ENCODE data around the gene TNFRSF25.

TNFRSF25 gene

DNA sequence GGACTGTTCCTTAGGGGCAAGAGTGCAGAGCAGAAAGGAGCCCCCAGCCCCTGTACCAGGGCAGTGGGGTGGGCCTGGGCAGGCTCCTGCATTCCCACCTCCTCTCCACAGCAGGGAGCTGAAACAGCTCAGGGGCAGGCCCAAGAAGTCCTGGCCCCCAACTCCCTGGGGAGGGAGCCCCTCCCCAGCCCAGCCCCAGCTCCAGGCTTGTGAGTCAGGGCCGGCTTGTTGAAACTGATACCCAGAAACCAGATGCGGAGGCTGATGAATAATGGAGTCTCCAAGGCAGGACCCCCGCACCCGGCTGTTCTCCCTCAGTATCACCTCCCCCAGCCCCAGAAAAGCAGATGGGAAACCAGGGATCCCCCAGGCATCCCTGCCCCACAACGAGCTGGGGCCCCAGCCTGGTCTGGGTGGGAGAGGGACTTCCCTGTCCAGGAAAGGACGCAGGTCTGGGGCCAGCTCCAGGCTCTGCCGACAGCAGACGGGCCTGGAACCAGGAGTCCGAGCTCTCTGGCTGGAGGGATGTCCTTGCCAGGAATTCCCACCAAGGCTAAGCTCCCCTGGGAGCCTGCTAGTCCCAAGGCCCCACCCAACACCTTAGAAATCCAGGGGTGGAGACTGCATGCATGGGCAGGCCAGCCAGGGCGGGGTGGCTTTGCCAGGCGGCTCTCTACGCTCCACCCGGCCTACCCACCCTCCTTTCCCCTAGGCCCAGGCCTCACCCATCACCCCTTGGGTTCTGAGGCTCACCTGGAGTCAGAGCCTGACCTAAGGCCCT is 22.8 kb upstream of the TNFRSF25 start:
- Mint-ChIP-seq H3K9me3 (no peaks in the 10 kb centered on the region), H3K4me1 (peaks cover 32% of the 10 kb centered on the region), H3K36me3 (no peaks in the 10 kb centered on the region), H3K4me3 (no peak overlapping the region), H3K27me3 (peaks cover 42% of the 10 kb centered on the region), H3K27ac (no peak overlapping the region)
- no peak for DNase-seq
- CTCF ChIA-PET: interaction anchor here (0.7 to 4.4 kb wide), 16 partner anchors 9 to 242 kb away, joined by 3 to 43 read pairs (median 5); partner anchors contain the start of genes NOL9, TAS1R1 and TNFRSF25

DNA sequence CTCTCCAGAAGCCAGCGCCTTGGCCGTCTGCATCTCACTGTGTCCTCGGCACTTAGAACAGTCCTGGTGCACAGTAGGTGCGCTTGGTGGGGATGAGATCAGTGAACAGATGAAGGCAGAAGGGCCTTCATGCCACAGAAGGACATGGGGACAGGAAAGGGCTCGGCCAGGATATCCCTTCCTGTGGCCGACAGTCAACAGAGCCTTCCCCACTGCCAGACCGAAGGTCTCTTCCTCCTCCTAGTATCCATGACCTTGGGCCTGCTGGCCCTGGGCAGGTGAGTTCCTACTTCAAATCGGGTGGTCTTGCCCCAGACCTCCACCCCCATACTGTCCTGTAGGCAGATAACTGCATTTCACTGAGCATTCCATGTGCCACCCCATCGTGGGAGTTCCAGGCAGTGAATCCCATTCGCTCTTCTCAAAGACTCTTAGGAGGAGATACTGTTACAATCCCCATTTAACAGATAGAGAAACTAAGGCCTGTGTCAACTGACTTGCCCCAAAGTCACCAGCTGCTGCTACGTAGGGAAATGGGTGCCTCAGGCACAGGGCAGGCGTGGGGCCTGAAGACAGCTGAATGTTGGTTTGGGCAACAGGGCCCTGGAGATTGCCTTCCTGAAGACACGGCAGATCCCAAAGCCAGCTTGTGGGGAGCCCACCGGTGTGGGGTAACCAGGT is 22.0 kb upstream of the TNFRSF25 start:
- Mint-ChIP-seq H3K9me3 (no peaks in the 10 kb centered on the region), H3K4me3 (no peak overlapping the region), H3K27me3 (peaks cover 50% of the 10 kb centered on the region), H3K4me1 (peaks cover 27% of the 10 kb centered on the region), H3K36me3 (no peaks in the 10 kb centered on the region), H3K27ac (no peak overlapping the region)
- CTCF ChIA-PET: interaction anchor here (0.9 to 4.4 kb wide), 8 partner anchors 17 to 241 kb away, joined by 3 to 43 read pairs (median 6); partner anchors contain the start of genes NOL9, TAS1R1 and TNFRSF25
- no peak for DNase-seq

DNA sequence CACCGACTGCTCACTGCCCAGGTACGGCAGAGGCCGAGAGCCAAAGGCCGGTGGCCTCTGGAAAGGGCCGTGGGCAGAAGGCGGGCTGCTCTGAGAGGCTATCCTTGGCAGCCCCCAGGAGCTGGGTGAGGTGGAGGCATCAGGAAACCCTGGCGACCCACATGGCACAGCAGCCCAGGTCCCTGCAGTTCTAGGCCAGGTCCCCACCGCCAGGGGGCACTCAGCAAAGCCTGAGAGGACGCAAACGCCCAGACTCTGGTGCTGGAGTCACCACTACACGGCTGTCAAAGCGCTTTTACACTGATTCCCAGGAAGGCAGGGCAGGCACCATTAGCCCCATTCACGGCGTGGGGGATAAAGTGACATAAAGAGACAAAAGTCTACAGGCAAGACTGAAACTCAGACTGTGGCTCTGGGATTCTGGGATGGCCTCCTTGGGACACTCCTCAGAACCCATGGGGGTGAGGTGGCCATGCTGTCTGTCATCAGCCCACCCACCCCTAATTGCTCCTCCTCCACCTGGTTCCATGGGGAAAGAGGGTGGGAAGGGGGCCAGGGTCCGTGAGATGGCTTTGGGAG is 20.5 kb upstream of the TNFRSF25 start:
- peak overlapping the region; percentile 11 for H3K27ac Mint-ChIP-seq
- no peak overlapping the region for H3K4me3 Mint-ChIP-seq
- CTCF ChIA-PET: interaction anchor here (0.8 to 4.4 kb wide), 5 partner anchors 21 to 164 kb away, joined by 3 to 43 read pairs (median 3); partner anchors contain the start of genes NOL9, TAS1R1 and TNFRSF25
- H3K36me3 Mint-ChIP-seq: no peaks in the 10 kb centered on the region
- H3K27me3 Mint-ChIP-seq: peaks cover 64% of the 10 kb centered on the region
- H3K9me3 Mint-ChIP-seq: no peaks in the 10 kb centered on the region
- DNase-seq: peak; percentile 93
- H3K4me1 Mint-ChIP-seq: peaks cover 14% of the 10 kb centered on the region

DNA sequence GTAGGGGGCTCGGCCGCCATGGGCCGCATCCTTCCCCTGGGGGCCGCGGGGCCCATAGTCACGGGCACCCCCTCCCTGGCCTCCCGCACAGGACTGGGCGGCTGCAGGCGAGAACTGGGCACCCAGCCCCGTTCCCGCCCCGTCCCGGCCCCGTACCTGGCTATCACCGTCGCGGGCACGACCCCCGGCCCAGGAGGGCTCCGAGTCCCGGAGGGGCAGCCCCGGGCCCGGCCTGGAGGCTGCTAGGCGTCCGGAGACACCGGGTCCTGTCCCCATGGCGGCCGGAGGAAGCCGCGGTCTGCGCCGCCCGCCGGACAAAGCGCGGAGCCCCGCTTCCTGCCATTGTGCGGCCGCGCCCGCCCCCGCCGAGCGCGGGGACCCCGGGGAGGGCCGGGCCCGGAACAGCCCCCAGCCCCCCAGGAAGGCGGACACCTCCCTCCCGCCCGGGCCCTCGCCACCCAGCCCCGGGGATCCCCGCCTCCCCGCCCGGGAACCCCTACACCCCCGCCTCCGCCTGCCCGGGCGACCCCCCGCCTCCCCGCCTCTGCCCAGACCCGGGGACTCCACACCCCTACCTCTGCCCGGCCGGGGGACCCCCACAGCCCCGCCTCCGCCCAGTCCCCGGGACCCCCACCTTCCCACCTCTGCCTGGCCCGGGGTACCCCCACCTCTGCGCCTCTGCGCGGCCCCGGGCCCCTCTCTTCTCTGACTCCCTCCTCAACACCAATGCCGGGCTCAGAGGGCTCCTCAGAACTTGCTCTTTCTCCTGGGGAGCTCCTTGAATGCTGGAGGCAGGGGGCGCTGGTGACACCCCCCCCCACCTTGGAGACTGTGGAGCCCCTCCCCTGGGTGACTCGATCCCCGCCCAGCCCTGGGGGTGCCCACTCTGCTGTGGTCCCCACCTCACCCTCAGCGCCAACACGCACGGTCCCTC is 19.5 kb upstream of the TNFRSF25 start:
- Mint-ChIP-seq H3K36me3 (no peaks in the 10 kb centered on the region), H3K9me3 (no peaks in the 10 kb centered on the region), H3K27me3 (peaks cover 71% of the 10 kb centered on the region), H3K4me1 (peaks cover 9% of the 10 kb centered on the region), H3K27ac (no peak overlapping the region), H3K4me3 (no peak overlapping the region)
- CTCF ChIA-PET: interaction anchor here (0.8 to 4.4 kb wide), 4 partner anchors 8 to 165 kb away, joined by 3 to 43 read pairs (median 3); partner anchors contain the start of gene TNFRSF25
- no peak for DNase-seq

DNA sequence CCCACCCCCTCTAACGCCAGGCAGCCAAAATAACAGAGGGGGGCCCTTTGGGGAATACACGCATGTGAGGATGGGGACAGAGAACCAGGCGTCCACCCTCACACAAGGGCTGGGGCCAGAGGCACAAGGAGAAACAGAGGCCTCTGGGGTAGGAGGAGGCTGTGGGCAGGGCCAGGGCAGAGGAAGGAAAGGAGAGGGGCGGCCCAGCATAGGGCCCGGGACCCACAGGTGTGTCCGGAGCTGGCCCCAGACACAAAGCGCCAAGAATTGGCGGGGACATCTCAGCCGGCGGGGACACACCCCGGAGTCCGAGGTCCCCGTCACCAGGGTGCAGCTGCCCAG is 18.8 kb upstream of the TNFRSF25 start:
- Mint-ChIP-seq H3K4me3 (no peak overlapping the region), H3K27me3 (peaks cover 71% of the 10 kb centered on the region), H3K36me3 (no peaks in the 10 kb centered on the region), H3K9me3 (no peaks in the 10 kb centered on the region), H3K27ac (no peak overlapping the region), H3K4me1 (peaks cover 9% of the 10 kb centered on the region)
- DNase-seq: no peak
- CTCF ChIA-PET: interaction anchor here (0.6 to 4.4 kb wide), 4 partner anchors 36 to 162 kb away, joined by 3 to 43 read pairs (median 3); no protein-coding TSS in a partner anchor

DNA sequence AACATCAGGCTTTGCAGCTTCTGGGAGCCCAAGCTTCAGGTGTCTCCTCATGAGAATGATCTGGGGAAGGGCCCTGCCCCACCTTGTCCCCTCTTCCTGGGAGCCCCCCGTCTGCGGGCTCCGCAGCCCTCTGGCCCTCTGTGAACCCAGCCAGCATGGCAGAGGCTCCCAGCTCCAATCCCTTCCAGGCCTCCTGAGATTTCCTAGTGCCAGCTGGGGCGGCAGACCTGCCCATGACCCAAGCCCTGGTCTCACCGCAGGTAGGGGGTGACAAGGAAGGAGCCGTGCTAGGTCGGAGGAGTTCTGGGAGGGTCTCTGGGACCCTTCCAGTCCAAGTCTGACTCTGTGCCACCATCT is 17.8 kb upstream of the TNFRSF25 start:
- peaks cover 71% of the 10 kb centered on the region for H3K27me3 Mint-ChIP-seq
- no peak overlapping the region for H3K27ac Mint-ChIP-seq
- CTCF ChIA-PET: interaction anchor here (1.1 kb wide), 1 partner anchor 162 kb away, joined by 3 read pairs; no protein-coding TSS in a partner anchor

DNA sequence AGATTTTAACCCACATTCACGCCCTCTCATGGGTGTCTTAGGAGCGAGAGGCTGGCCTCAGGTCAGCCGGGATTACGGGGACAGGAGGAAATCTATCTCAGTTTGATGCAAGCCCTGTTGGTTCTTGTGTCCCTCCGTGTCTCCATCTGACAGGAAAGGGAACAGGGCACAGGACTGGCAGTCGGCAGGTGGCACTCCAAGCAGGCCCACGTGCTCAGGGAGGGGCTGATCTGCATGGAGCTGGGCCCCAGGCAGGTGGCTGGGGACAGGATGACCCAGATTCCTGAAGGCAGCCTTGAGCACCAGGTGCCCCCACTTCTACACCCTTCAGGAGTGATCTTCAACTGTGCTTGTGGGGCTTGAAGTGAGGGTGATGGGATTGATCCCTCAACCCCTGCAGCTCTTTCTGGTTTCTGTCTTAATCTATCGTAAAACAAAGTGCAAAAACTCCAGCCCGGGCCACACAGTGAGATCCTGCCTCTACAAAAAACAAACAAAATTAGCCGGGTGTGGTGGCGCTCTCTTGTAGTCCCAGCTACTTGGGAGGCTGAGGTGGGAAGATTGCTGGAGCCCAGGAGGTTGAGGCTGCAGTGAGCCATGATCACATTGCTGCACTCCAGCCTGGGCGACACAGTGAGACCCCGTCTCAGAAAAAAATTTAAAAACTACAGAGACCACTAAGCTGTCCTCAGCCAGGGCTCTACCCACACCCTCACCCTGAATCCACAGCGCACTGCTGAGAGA is 17.2 kb upstream of the TNFRSF25 start:
- no peak for DNase-seq
- Mint-ChIP-seq H3K27ac (no peak overlapping the region), H3K36me3 (no peaks in the 10 kb centered on the region), H3K9me3 (no peaks in the 10 kb centered on the region), H3K4me1 (peaks cover 9% of the 10 kb centered on the region), H3K4me3 (no peak overlapping the region), H3K27me3 (peaks cover 67% of the 10 kb centered on the region)
- CTCF ChIA-PET: no interaction called here

More for the DNA sequence above, 17.8 kb upstream of the TNFRSF25 start:
- DNase-seq: no peak
- no peaks in the 10 kb centered on the region for H3K36me3 Mint-ChIP-seq
- peaks cover 9% of the 10 kb centered on the region for H3K4me1 Mint-ChIP-seq
- H3K4me3 Mint-ChIP-seq: no peak overlapping the region
- no peaks in the 10 kb centered on the region for H3K9me3 Mint-ChIP-seq

DNA sequence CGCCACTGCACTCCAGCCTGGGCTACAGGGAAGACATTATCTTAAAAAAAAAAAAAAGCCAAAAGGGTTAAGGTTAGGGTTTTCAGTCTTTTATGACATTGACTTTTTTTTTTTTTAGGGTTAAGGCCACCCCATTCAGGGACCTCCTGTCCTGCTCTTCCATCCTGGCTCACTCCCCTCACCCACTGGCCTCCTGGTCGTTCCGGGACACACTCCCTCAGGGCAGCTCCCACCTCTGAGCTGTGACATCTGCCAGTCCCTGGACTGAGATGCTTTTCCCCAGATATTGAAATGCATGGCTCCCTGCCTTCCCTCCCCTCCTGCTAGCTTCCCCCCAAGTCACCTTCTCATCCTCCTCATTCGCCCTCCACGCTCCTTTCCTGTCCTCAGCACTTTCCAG is 15.8 kb upstream of the TNFRSF25 start:
- no peaks in the 10 kb centered on the region for H3K36me3 Mint-ChIP-seq
- H3K4me1 Mint-ChIP-seq: peaks cover 9% of the 10 kb centered on the region
- H3K27ac Mint-ChIP-seq: no peak overlapping the region
- no peak overlapping the region for H3K4me3 Mint-ChIP-seq
- peaks cover 70% of the 10 kb centered on the region for H3K27me3 Mint-ChIP-seq
- CTCF ChIA-PET: no interaction called here
- H3K9me3 Mint-ChIP-seq: no peaks in the 10 kb centered on the region
- no peak for DNase-seq

DNA sequence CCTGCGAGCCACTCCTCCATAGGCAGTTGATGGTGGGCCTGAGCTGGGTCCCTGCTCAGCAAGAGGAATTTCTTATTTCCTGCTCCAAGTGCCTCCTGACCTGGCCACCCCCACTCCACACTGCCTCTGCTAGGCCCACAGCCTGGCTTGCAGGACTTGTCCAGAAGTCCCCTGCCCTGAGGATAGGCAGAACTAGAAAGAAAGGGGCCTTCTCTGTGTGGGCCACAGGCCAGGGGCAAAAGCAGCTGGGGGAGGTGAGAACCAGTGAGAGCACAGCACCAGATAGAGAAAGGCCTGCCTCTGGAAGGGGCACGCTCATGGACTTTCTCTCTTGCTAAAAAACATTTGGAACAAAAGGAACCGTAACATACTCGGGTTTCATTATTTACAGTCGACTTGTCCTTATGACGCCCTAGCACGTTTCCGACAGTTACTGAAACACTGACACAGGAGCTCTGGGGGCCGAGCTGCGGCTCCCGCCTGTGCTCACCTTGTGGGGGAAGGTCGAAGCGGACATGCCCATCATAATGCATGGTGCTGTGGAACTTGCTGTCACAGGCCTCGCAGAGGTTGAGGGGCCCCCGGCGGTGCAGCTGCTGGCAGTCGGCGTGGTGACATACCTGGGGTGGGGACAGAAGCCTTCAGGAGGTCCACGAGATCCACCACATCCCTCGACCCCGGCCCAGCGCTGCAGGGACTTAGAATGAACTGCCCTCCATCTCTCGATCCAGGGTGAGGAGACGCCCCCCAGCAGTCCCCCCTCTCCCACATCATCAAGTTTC is 11.3 kb upstream of the TNFRSF25 start:
- no peaks in the 10 kb centered on the region for H3K36me3 Mint-ChIP-seq
- CTCF ChIA-PET: interaction anchor here (0.8 to 1.5 kb wide), 7 partner anchors 8 to 54 kb away, joined by 3 to 5 read pairs (median 3); no protein-coding TSS in a partner anchor
- H3K9me3 Mint-ChIP-seq: no peaks in the 10 kb centered on the region

DNA sequence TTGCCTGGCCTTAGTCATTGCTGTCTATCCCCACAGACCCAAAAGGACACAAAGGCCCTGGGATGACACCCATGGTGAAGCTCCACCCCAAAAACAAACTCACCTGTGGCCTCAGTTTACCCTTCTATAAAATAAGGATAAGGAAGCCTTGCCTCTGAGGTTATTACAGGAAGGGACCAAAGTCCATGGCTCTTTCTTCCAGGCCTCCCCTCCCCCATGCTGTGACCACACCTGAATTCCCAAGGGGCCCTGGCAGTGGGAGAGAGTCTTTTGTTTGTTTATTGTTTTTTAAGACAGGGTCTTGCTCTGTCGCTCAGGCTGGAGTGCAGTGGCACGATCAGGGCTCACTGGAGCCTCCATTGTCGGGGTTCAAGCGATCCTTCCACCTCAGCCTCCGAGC is 10.5 kb upstream of the TNFRSF25 start:
- CTCF ChIA-PET: interaction anchor here (0.8 to 1.5 kb wide), 6 partner anchors 9 to 53 kb away, joined by 3 to 5 read pairs (median 3); no protein-coding TSS in a partner anchor
- Mint-ChIP-seq H3K27ac (no peak overlapping the region), H3K27me3 (peaks cover 30% of the 10 kb centered on the region)

More for the DNA sequence above, 11.3 kb upstream of the TNFRSF25 start:
- Mint-ChIP-seq H3K4me1 (peaks cover 5% of the 10 kb centered on the region), H3K4me3 (no peak overlapping the region), H3K27ac (no peak overlapping the region), H3K27me3 (peaks cover 38% of the 10 kb centered on the region)
- DNase-seq: no peak

DNA sequence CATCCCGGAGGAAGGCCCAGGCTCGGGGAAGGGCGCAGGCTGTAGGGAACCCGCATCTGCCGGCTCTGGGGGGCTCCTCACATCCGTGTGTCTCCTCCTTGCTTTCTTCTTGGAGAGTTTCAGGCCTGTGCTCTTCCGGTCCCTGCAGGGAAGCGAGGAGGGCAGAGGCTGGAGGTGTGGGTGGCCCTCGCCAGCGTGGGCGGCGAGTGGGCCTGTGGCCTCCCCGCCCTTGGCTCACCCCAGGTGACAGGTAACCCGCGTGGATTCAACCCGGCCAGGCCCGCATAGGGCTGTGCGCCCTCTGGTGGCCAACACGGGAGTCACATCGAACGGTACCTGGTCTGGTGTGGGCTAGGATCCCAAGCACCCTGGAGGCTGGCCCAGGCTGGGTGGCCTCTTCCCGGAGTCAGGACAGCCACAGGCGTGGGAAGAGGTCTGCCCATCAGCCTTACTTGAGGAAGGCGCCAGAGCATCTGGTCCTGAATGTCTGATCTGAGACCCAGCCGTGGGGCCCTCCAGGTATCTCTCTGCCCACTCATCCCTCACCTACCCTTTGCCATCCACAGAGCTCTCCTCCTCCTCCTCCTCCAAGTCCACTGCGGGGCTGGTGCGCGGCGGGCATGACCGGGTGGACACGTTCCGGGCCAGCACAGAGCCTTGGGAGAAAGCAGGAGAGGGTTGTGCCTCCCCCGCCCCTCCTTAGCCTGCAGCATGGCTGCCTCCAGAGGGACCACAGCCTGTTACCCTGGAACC is 9.6 kb upstream of the TNFRSF25 start:
- Mint-ChIP-seq H3K9me3 (no peaks in the 10 kb centered on the region), H3K36me3 (no peaks in the 10 kb centered on the region), H3K4me3 (no peak overlapping the region), H3K27me3 (peaks cover 24% of the 10 kb centered on the region), H3K4me1 (peaks cover 7% of the 10 kb centered on the region), H3K27ac (no peak overlapping the region)
- CTCF ChIA-PET: interaction anchor here (0.6 kb wide), 1 partner anchor 763 kb away, joined by 3 read pairs; no protein-coding TSS in a partner anchor
- DNase-seq: peak; percentile 85

More for the DNA sequence above, 10.5 kb upstream of the TNFRSF25 start:
- DNase-seq: no peak
- Mint-ChIP-seq H3K9me3 (no peaks in the 10 kb centered on the region), H3K36me3 (no peaks in the 10 kb centered on the region), H3K4me3 (no peak overlapping the region), H3K4me1 (peaks cover 7% of the 10 kb centered on the region)

DNA sequence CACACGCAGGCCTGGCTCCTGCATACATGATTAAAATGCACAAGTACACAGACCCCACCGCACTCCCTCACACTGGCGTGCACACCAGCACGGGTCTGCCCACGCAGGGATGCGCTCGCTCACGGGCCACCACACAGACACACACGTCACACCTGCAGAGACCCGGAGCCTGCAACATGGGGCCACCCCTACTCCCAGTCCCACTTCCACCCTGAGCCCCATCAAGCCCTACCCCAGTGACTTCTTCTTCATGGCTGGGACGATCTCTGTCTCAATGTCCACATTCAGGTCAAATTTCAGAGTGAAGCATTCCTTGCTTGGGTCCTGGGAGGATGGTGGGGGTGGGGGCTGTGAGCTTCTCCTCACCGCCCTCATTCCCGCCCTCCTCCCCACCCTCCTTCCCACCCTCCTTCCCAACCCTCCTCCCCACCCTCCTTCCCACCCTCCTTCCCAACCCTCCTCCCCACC is 8.9 kb upstream of the TNFRSF25 start:
- Mint-ChIP-seq H3K27me3 (peaks cover 24% of the 10 kb centered on the region), H3K4me3 (no peak overlapping the region), H3K27ac (no peak overlapping the region), H3K9me3 (no peaks in the 10 kb centered on the region), H3K4me1 (peaks cover 7% of the 10 kb centered on the region), H3K36me3 (no peaks in the 10 kb centered on the region)
- CTCF ChIA-PET: no interaction called here
- no peak for DNase-seq
